Fibroblast of lung (primary cell): ENCODE results near the gene DNAH14.

ENCODE experiments used
- EZH2 ChIP-seq: IDR thresholded peaks from 2 replicates; pipeline ENCODE4 v1.5.1; 2012; ENCODE audit warnings: low read length, control low read depth, mild to moderate bottlenecking; ENCODE audit errors: missing control alignments
- TF ChIP-seq, protein P1 (sequence below), 2 donors: IDR thresholded peaks in 1 of 2; conservative IDR thresholded peaks in 1 of 2; 1 replicate in 1 of 2; 2 replicates in 1 of 2; pipeline ENCODE4 v1.5.1; 2011 to 2012; ENCODE audit warnings: low read length in 2 of 2, control low read depth in 1 of 2, inconsistent platforms in 1 of 2, low read depth in 1 of 2, mild to moderate bottlenecking in 1 of 2

DNA sequence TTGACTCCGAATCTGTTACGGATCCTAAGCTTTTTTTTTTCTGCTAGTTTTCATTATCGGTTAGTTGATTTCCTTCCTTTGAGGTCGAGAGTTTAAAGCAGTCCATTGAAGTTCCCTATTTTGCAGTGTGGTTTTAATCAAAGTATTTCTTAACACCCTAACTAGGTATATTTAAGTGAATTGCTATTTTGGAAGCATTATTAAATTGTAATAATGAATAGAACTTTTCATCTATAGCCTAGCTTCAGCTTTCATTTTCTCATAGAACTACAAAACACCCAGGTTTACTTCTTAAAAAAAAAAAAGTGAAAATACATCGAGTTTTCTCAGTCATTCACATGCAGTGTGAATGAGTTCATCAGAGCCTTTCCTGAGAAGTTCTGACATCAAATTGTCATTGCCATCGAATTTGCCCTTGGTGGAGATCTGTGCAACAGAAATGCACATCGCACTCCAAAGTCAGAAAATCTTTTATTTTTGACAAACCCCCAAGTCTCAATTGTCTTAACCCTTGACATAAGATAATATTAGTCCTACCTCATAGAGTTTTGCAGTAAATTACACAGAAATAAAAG, 499.5 kb downstream of the DNAH14 start:
- TF ChIP-seq, protein P1, sequence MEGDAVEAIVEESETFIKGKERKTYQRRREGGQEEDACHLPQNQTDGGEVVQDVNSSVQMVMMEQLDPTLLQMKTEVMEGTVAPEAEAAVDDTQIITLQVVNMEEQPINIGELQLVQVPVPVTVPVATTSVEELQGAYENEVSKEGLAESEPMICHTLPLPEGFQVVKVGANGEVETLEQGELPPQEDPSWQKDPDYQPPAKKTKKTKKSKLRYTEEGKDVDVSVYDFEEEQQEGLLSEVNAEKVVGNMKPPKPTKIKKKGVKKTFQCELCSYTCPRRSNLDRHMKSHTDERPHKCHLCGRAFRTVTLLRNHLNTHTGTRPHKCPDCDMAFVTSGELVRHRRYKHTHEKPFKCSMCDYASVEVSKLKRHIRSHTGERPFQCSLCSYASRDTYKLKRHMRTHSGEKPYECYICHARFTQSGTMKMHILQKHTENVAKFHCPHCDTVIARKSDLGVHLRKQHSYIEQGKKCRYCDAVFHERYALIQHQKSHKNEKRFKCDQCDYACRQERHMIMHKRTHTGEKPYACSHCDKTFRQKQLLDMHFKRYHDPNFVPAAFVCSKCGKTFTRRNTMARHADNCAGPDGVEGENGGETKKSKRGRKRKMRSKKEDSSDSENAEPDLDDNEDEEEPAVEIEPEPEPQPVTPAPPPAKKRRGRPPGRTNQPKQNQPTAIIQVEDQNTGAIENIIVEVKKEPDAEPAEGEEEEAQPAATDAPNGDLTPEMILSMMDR (conservative IDR thresholded peaks at IDR 0.05 in 1 of 2, IDR thresholded peaks at IDR 0.05 in 1 of 2; ENCODE audit: low read depth in 1 of 2, low read length in 2 of 2) = no peak
- TF ChIP-seq EZH2 = no peak
